Measurements from ENCODE around the gene SLC4A2. TPM values are rescaled to one million over a fixed set of nuclear protein-coding genes. Genes with fewer than 3 reads are reported as not detected.

The SLC4A2 gene
- total RNA-seq, 1 donor from 2014 or later: 390 TPM

DNA sequence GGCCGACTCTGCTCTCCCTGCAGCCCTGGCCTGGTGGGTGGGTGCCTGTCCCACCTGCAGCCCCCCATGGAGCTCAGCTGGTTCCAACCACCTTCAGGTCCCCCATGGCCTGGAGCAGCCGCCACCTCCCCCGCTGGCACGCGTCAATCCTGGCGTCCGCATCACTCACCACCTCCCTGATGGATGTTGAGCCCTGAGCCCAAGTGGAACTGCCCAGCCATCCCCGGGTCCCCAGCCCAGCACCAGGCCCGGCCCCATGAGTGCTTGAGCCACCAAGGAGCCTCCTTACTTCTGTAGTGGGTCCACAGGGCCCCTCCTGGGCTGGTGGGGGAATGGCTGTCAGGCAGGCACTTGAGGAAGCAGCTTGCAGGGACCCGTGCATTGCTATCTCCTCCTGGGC lies 41.5 kb downstream of the SLC4A2 start:
- Histone ChIP-seq H3K27me3 (no peaks in the 10 kb centered on the region), H3K4me3 (no peak overlapping the region), H3K9me3 (no peaks in the 10 kb centered on the region), H3K4me1 (no peaks in the 10 kb centered on the region), H3K36me3 (peaks cover 0 to 7% of the 10 kb centered on the region in 2 donors), H3K27ac (no peak overlapping the region)
- intact Hi-C loops (cut with DNase I): no loop called here
- TF ChIP-seq, protein P1, sequence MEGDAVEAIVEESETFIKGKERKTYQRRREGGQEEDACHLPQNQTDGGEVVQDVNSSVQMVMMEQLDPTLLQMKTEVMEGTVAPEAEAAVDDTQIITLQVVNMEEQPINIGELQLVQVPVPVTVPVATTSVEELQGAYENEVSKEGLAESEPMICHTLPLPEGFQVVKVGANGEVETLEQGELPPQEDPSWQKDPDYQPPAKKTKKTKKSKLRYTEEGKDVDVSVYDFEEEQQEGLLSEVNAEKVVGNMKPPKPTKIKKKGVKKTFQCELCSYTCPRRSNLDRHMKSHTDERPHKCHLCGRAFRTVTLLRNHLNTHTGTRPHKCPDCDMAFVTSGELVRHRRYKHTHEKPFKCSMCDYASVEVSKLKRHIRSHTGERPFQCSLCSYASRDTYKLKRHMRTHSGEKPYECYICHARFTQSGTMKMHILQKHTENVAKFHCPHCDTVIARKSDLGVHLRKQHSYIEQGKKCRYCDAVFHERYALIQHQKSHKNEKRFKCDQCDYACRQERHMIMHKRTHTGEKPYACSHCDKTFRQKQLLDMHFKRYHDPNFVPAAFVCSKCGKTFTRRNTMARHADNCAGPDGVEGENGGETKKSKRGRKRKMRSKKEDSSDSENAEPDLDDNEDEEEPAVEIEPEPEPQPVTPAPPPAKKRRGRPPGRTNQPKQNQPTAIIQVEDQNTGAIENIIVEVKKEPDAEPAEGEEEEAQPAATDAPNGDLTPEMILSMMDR (IDR thresholded peaks at IDR 0.05): no peak
- DNase-seq (ENCODE audit: low spot score in 2 of 2): peak in 1 of 2 donors; percentile 60

DNA sequence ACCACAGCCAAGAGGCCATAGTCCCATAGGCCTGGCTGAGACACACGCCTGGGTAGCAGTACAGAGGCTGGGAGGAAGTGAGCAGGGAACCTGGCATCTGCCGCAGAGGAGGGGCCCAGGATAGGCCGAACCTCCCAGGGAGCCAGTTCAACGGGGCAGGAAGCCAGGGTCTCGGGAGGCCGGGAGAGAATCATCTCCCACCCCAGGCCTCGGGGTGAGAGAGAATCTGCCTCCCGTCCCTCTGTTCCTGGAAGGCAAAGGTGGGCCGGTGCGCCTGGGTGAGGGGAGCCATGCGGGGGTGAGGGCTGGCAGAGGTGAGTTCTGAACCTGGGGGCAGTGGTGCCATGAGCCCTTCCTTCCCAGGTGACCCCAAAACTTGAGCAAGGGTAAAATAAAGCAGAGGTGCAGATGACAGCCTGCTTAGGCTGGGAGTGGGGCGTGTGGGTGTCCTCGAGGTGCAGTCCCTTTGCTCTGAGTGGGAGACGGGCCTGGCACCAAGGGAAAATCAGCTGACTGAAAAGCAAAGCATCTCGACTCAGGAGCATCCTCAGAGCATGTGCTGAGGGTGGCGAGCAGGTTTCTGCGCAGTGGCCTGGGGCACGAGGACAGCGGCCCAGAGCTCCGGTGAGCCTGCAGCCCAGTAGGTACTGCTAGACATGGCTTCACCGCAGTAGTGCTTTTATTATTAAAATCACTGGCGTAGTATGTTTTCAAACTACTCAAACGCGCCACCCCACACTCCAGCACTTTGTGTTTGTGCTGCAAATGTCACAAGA lies 42.4 kb downstream of the SLC4A2 start:
- Histone ChIP-seq H3K4me3 (no peak overlapping the region), H3K4me1 (no peaks in the 10 kb centered on the region), H3K36me3 (peaks cover 0 to 13% of the 10 kb centered on the region in 2 donors), H3K27me3 (no peaks in the 10 kb centered on the region), H3K9me3 (no peaks in the 10 kb centered on the region), H3K27ac (no peak overlapping the region)
- no peak for DNase-seq (ENCODE audit: low spot score in 2 of 2)
- TF ChIP-seq, protein P1 (IDR thresholded peaks at IDR 0.05): no peak
- intact Hi-C loops (cut with DNase I): no loop called here

DNA sequence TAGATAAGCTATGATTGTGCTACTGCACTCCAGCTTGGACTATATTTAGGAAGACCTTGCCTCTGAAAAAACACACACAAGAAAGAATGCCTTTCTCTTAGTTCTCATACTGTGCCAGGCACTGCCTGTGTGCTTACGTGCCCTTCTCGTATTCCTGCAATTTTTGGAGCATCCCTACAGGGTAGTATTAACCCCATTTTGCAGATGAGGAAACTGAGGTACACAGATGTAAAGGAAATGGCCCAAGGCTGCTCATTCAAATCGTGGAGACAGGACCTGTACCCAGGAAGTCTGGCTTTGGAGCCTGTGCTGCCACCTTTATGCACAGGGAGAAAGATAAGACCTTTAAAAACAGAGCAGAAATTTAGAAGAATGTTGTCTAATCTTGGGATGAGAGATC lies 43.6 kb downstream of the SLC4A2 start:
- intact Hi-C loops (cut with DNase I): no loop called here
- peaks cover 0 to 13% of the 10 kb centered on the region in 2 donors for H3K36me3 ChIP-seq
- DNase-seq (ENCODE audit: low spot score in 2 of 2): no peak
- H3K27me3 ChIP-seq: no peaks in the 10 kb centered on the region
- no peaks in the 10 kb centered on the region for H3K9me3 ChIP-seq
- H3K4me1 ChIP-seq: no peaks in the 10 kb centered on the region
- TF ChIP-seq, protein P1 (IDR thresholded peaks at IDR 0.05): no peak
- H3K27ac ChIP-seq: no peak overlapping the region
- H3K4me3 ChIP-seq: no peak overlapping the region

DNA sequence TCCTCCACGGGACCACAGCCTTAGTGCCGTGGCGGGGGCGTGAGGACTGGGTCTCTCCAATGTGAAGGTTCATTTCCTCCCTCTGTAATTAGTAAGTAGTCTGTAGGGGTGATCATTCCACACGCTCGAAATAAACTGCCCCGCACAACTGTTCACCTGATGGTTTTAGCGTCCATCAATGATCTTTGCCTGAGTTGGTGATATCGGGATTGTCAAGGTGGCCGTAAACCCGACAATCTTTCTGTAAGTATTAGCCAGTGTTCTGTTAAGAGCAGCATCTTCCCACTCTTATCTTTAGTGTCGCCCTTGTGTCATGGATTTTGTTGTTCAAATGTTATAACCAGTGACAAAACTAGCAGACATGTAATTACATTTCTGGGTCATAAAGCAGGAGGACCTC lies 44.6 kb downstream of the SLC4A2 start:
- no peak overlapping the region for H3K27ac ChIP-seq
- H3K4me3 ChIP-seq: no peak overlapping the region
- H3K27me3 ChIP-seq: no peaks in the 10 kb centered on the region
- DNase-seq (ENCODE audit: low spot score in 2 of 2): no peak
- no peaks in the 10 kb centered on the region for H3K4me1 ChIP-seq
- intact Hi-C loops (cut with DNase I): no loop called here
- H3K36me3 ChIP-seq: peaks cover 0 to 13% of the 10 kb centered on the region in 2 donors
- H3K9me3 ChIP-seq: no peaks in the 10 kb centered on the region
- TF ChIP-seq, protein P1 (IDR thresholded peaks at IDR 0.05): no peak

DNA sequence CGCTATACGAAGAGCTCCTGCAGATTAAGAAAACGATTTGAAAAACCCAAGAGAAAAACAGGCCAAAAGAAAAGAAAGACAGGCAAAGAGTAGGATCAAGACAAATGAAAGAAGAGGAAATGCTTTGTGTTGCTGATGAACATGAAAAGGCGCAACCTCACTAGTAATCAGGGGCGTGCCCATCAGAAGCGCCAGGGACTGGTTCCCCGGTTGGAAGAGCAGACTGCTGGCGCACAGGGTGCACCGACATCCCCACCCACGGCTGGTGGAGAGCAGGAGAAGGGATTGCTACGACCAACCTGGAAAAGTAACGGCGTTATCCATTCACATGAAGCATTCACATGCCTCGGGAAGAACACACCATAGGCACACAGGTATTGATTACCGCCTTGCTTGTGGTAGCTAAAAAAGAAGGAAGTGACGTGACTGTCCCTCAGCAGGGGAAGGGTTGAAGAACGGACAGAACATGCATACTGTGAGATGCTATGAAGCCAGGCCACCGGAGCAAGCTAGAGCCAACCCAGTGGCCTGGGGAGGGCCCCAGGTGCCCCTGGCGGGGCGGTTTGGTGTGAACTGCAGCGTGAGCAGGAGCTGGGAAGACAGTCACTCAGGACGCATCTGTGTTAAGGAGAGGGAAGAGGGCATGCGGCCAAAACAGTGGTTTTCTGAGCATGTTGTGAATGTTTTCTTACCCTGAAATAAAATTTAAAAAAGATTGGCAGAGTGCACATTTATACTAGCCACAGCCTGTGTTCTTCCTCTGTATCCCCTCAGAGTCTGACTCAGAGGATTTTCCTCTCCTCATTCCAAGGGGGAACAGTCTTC lies 45.2 kb downstream of the SLC4A2 start:
- intact Hi-C loops (cut with DNase I): no loop called here

More for the DNA sequence above, 45.2 kb downstream of the SLC4A2 start:
- Histone ChIP-seq H3K36me3 (peaks cover 0 to 13% of the 10 kb centered on the region in 2 donors), H3K4me1 (no peaks in the 10 kb centered on the region), H3K27me3 (no peaks in the 10 kb centered on the region), H3K9me3 (no peaks in the 10 kb centered on the region), H3K4me3 (no peak overlapping the region), H3K27ac (no peak overlapping the region)
- no peak for DNase-seq (ENCODE audit: low spot score in 2 of 2)
- TF ChIP-seq, protein P1 (IDR thresholded peaks at IDR 0.05): no peak

All from ascending aorta (tissue), 2 donors.